HG03045 (cell line): ENCODE results near the gene EXOC7.

Experiments used
- ATAC-seq: cut with Tn5 transposase; IDR thresholded peaks from one replicate; pipeline ENCODE4 v1.9.1; 2021; ENCODE audit warnings: mild to moderate bottlenecking, moderate library complexity; ENCODE audit not compliant: unreplicated experiment

EXOC7 gene

GRCh38 chr17:76138896-76139752 is 35.5 kb upstream of the EXOC7 start:
- no peak for ATAC-seq

GRCh38 chr17:76138234-76138895 is 34.8 kb upstream of the EXOC7 start:
- ATAC-seq = no peak

GRCh38 chr17:76137351-76138233 is 34.0 kb upstream of the EXOC7 start:
- no peak for ATAC-seq

DNA sequence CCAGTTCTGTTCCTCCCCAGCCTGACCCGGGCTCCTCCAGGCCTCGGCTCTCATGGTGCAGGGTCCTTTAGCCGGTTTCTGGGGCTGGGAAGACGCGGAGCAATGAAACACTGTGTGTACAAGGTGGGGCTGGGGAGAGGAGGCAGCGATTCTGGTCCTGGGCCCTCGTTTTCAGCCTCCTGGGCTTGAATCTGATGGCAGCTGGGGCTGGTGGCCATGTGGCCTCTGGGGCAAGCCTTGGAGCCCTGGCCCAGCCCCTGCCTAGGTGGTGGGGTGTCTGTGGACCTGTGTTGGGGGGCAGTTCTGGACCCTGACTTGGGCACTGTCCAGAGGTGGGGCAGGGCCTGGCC is 33.4 kb upstream of the EXOC7 start:
- ATAC-seq = no peak

- no peak for ATAC-seq
These were observed 32.9 kb upstream of the EXOC7 start for GRCh38 chr17:76136276-76137000.

GRCh38 chr17:76135810-76136188 is 32.2 kb upstream of the EXOC7 start:
- no peak for ATAC-seq

- no peak for ATAC-seq
These were observed 31.6 kb upstream of the EXOC7 start for GRCh38 chr17:76134911-76135809.

DNA sequence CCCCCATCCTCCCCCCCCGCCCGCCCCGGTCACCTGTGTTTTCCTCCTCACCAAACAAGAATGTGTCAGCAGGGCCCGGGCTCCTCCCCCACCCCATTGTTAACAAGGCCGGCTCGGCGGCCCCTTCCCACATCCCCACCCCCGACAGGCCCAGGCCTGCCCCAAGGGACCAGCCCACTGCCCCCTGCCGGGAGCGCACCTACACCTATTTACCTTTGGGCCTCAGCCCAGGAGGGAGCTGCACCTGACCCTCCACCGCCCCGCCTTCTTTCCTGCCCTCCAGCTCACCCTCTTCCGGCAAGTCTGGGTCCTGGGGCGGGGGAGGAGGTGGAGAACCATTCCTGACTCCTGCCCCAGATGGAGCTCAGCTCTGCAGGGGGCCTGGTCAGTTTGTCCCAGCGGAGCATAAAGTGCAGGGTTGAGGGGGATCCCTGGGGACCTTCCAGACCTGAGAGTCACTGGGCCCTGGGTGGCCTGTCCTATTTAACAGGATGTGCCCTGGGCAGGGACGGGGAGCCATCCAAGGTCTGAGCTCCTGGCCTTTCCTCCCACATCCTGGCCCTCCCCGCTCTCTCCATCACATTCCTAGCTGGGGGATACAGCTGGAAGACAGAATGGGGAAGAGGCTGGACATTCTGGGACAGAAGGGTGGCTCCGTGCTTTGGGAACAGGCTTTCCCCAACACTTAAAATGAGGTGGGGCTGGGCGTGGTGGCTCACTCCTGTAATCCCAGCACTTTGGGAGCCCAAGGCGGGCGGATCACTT is 29.2 kb upstream of the EXOC7 start:
- no peak for ATAC-seq

GRCh38 chr17:76131692-76132573 is 28.3 kb upstream of the EXOC7 start:
- no peak for ATAC-seq

GRCh38 chr17:76131051-76131691 is 27.6 kb upstream of the EXOC7 start:
- no peak for ATAC-seq

GRCh38 chr17:76130473-76130872 is 26.9 kb upstream of the EXOC7 start:
- no peak for ATAC-seq

GRCh38 chr17:76125922-76126321 is 22.3 kb upstream of the EXOC7 start:
- no peak for ATAC-seq

- ATAC-seq = no peak
These were observed 21.7 kb upstream of the EXOC7 start for GRCh38 chr17:76125391-76125675.

DNA sequence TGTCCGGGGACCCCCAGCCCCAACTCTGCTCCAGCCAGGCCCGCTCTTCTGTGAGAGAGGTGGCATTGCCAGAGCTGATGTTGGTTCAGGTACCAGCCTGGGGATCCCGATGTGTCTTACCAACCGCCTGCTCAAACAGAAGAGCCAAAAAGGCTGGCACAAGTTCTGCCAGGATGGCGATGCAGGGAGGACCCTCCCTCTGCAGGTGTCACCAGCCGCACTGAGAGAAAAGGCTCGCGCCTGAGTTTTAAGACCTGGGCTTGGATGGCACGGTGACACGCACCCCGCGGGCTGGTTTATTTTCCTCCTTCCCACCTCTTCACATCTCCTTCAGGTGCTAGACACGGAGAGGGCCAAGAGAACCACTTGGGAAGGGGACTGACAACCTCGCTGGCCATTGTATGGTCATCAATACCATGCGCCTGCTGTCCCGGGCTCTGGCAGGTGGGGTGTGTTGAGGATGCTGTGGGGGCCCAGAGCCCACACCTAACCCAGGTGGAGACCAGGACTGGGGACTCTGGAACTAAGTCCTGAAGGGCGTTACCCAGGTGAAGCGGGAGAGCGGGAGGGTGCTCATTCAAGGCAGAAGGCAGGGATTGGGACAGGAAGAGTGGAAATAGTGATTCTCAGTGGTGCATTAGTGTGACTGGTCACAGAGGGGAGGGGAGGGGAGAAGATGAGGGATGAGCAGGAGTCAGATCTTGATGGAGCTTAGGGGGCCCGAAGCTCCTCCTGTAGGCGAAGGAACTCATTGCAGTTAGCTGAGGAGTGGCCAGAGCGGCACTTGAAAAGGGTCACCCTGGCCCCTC is 21.2 kb upstream of the EXOC7 start:
- no peak for ATAC-seq

- no peak for ATAC-seq
These were observed 20.4 kb upstream of the EXOC7 start for GRCh38 chr17:76123749-76124581.

DNA sequence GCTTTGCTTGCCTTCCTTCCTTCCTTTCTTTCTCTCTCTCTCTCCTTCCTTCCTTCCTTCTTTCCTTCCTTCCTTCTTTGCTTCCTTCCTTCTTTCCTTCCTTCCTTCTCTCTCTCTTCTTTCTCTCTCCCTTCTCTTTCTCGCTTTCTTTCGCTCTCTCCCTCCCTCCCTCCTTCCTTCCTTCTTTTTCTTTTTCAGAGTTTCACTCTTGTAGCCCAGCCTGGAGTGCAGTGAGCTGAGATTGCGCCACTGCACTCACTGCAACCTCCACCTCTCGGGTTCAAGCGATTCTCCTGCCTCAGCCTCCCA is 19.6 kb upstream of the EXOC7 start:
- ATAC-seq = no peak
